Measurements from ENCODE around the gene LGI2.

Gene LGI2

DNA sequence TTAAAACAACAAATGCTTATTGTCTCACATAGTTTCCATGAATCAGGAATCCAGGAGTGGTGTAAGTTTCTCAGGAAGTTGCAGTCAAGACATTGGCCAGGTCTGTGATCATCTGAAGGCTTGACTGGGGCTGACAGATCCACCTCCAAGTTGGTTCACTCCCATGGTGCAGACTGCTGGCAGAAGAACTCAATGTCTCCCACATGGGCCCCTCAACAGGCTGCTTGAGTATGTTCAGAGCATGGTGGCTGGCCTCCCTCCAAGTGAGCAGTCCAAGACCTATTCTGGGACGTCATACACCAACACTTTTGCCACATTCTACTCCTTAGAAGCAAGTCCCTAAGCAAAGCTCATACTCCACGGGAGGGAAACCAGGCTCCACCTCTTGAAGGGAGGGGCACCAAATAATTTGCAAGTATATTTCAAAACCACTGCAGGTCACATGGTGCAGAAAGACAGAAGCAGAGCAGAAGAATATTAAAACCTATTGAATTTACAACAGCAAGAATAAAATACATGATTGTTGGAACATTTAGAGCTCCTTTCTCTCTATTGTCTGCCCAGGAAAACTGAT lies 35.3 kb downstream of the LGI2 start:
- no peak for DNase-seq (ENCODE audit: low read depth)

DNA sequence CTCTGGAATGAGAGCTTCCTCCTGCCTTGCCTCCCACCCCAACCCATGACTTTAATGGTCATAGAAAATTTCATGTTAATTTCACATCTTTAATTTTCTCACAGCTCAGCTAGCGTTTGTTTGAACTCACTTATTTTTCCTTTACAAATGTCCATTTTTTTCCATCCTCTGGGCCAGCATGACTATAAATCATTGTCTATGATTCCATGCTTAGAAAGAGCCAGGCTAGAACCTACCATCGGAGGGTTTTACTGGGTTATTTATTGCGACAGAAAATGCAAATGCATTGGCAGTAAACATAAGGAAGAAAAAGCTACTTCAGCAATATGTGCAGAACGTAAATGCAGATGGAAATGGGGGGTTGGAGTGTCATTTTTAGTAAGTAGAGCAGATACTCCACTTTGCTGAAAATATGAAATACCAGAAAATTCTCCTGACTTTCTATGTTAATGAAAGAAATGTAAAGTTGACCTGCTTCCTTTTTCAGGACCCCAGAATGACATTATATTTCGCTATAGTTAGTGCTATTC lies 37.1 kb downstream of the LGI2 start:
- DNase-seq (ENCODE audit: low read depth) = no peak

DNA sequence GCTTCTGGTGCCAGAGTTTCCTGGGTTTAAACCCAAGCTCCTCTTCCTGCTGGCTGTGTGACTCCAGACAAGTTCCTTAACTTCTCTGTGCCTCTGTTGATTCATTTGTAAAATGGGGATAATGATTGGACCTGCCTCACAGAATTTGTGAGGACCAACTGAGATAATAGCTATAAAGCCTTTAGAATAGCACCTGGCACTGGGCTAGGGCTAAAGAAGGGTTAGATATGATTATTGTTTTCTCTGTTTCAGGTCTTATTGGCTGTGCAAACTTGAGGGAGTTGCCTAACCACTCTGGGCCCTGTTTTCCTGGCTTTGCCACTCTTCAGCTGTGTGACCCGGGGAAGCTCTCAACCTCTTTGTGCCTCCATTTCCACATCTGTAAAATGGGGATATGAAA lies 37.8 kb downstream of the LGI2 start:
- DNase-seq (ENCODE audit: low read depth) = no peak

DNA sequence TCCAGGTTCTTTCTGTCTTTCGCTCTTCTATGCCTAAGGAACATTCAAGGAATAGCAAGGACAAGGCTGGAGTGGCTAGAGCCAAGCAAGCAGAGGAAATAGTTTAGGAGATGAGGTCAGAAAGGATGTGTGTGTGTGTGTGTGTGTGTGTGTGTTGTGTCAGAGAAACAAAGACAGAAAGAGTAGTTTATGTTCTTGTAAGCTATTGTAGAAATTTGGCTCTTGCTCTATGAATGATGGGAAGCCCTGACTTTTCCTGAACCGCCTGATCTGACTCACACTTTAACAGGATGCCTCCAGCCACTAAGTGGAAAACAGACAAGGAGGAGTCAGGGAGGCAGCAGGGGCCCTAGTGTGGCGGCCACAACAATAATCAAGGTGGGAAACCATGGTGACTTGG lies 39.7 kb downstream of the LGI2 start:
- DNase-seq (ENCODE audit: low read depth) = no peak

DNA sequence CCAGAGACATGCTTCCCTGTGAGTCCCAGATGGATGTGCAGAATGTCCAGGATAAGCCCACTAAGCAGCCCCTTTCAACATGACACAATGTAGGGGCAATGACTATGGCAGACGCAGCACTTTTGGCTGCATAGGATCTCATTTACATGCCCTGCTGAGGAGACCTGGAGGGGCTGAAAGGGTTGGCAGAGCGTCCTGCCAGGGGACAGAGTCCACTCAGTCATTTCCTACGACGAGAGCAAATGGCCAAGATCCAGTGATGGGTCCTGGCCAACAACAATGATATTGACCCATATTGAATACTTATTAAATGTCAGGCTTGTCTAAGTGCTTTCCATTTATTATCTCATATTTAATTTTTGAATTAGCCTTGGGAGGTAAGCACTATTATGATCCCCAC lies 41.4 kb downstream of the LGI2 start:
- DNase-seq (ENCODE audit: low read depth) = no peak

DNA sequence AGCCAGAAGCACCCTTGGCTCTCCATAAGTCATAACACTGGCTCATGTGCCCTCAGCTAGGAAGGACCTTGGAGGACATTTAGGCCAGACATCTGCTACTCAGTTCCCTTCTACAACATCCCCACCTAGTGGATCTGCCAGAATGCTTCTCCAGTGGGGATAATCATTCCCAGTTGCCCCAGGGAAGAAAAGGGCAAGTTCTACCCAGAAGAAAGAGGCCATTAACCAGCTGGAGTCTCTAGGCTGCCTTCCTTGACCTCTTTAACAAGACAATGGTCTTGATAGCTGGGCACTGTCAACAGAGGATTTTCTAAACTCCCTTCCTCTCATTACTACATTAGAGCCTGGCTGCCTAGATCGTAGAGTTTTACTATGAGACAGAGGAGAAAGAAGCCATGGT lies 42.0 kb downstream of the LGI2 start:
- DNase-seq (ENCODE audit: low read depth) = no peak

DNA sequence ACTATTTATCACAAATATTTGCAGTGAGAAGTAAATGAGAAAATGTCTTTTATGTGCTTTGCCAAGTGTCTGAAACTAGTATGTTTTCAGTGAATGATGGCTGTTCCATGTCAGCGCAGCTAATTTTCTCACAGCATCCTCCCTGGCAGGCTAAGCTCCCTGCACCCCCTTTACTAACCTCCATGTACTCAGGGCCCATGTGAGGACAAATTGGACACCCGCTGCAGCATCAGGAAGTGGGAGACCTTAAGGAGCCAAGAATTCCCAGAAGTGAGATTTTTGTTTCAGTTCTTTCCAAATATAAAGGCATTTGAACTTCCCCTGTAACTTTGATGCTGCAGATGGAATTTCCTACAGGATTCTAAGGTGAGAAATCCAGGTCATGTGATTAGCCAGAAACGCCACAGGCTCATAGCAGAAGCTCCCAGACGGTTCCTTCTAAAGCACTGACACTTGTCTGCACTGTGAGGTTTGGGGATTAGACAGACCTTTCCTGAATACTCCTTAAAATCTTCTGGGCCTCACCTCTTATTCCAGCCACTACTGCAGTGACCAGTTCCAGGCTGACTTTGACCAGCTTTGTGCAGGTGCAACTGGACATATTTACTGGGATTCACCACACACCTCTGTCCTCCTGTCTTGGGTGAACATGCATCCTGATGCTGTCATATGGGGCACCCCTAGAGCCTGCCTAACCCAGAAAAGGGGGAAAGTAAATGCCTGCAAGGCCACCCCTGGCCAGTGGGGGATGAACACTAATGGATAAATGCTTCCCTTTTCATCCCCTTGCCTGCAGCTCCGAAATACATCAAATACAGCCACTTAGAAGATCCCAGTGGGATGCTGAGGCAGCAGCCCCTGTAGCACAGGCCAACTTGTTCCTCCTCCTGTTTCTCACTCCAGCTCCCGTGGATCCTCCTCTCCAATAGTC lies 45.9 kb downstream of the LGI2 start:
- DNase-seq (ENCODE audit: low read depth) = no peak

DNA sequence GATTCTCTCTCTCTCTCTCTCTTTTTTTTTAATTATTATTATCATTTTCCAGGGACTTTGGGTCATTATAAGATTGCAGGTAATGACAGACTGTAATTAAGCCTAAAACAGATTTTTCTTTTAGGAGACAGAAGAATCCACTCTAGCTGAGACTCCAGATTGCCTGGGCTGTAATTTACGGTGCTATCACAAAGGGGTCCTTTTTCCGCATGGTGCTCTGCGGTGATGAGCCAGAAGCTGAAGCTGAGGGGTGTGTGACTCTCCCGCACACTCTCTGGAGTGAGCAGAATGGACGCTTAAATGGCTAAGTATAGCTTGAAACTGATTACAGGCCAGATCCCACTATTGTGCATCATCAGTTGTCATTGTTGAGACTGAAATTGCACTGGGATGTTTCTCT lies 50.0 kb downstream of the LGI2 start:
- DNase-seq (ENCODE audit: low read depth) = no peak

DNA sequence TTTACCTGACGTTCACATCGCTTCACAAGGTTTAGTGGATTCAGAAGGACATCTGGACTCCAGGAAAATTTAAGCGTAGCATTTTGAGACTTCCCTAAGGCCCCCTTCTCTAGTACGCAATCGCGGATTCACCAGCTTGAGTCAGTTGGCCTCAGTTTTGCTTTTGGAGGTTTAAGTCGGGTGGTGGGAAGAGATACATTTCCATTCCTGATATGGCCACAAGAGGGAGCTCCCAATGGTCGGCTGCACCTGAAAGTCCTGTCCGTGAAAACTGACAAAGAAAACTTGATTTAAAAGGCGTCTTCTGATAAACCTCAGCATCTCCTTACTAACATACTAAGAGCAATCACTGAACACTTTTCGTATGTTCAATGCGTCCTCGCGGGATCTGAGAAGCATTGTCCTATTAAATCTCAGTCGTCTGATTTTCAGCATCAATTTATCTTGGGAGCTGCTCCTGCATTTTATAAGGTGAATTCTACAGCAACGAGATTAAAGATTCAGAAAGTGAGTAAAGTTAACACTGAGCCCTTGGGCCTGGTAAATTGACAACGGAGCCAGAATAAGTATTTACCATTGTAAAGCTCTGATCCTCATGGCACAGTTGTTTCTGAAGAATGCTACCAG lies 50.6 kb downstream of the LGI2 start:
- DNase-seq (ENCODE audit: low read depth) = peak; percentile 14

DNA sequence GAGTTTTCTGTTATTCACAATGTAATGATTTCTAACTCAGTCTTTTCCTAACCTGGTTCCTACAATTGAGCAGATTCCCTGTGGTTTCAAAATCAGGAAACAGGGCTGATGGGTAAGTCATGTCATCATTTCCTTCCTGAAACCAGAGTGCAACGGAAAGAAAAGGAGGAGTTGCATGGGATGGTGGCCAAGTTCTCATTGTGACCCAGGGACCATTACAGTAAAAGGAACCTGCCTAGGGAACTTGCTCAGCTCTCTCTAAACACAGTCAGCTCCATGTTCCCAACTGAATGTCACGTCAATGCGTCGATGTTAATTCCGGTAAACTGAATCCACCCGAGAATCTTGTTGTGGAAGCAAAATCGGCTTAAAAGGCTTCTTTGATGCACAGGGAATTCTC lies 51.2 kb downstream of the LGI2 start:
- no peak for DNase-seq (ENCODE audit: low read depth)

DNA sequence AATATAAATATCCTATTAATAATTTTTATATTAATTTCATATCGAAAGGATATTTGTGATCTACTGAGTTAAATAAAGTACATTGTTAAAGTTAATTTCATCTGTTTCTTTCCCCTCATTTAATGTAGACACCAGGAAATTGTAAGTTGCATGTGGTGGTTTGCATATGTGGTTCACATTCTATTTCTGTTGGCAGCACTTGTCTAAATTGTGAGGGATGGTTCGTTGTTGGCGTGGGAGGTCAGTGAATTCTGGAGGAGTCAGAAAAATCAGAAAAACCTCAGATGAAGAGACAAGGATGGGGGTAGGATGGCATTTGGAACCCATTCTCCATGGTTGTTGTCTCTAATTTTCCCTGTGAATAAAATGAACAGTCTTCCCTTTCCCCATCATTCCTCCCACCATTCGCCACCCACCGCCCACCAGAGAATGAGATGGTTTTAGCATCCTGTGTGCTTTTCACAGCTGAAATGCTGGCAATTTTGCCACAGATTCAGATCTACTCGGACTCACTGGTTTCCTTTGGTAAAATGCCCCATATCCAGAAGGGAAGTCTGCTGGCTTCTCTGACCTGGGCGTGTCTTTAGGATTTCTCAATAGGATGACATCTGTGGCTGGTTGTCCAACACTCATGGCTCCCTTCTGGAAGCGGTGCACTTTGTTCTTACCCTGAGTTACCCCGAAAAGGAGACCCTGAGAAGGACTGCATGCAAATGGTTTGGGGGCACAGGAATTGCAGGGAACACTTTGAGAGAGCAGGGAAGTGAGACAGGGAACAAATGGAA lies 52.3 kb downstream of the LGI2 start:
- DNase-seq (ENCODE audit: low read depth) = no peak

DNA sequence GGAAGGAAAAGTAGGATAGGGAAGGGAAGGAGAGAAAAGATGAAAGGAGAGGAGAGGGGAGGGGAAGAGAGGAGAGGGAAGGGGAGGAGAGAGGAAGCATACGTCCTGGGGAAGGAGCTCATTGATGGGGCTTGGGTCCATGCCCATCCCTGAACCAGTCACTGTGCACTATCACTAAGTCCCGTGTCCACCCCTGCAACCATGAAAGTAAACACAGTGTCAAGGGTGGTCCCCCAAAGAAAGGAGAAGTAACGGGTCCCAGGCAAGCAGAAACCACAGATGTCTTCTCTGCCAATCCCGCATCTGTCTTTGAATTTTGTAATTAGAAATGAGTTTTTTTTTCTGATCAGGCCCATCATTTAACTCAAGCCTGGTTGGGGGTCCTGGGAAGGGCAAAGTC lies 55.2 kb downstream of the LGI2 start:
- no peak for DNase-seq (ENCODE audit: low read depth)

DNA sequence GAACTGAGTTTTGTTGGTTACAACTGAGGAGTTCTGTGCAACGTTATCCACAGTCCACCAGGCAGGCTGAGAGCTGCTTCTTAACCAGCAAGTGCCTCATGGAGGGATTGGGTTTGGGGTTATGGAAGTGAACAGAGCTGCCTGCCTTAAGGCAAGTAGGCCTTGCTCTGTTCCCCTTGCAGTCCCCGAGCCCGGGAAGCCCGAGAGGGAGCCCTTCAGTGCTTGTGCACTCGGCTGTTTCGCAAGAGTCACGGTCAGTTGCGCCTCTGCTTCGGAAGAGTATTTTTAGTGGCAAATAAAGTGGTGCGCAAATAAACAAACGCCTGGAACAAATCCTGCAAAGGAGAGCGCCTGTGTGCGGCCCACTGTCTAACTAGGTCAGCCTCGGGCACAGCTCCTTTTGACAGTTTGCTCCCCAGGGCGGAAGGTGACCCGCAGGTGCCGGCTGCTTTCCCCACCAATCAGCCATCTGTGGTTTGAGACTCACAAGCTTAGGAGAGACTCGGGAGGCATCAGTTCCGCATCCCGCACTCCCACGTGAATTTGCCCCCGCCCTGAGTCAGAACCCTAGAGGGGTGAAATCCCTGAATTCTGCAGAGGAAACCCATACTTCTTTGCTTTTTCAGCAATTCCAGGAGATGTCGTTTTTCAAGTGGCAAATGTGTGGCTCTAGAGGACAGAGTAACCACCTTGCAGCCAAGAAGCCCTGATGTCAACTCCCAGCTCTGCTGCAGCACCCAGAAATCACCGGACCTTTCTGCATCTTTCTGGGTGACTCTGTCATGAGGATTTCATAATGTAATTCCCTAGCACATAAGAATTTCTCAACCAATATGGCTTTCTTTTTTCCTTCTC lies 56.8 kb downstream of the LGI2 start:
- no peak for DNase-seq (ENCODE audit: low read depth)

DNA sequence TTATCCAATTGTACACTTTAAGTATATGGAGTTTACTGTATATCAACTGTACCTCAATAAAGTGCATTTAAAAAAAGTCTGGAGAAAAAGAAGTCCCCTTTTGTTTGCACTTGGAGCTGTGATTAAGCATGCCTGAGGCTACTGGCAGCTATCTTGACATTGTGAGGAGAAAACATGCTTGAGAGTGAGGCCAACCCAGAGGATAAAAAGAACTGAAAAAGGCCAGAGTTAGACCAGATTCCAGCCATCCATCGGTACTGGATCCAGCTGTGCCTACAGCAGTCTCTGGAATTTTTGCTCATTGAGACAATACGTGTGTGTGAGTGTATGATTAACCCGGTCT lies 57.4 kb downstream of the LGI2 start:
- no peak for DNase-seq (ENCODE audit: low read depth)

DNA sequence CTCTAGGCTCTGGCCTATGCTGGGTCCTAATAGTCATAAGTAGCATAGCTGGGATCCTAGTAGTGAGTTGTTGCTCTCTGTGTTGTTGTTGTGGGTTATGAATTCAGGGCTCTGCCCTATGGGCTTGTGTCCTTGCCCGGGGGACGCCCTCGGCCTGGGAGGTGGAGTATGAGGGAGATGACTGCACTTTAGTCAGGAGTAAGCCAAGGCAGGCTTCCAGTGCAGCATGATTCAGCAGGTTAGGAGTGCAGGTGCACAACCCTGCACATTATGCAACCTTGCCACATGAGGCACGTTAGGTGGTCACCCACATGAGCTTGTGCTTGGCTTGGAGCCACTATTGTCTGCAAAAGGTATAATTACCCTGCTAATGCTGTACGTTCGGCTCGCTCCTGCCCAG lies 59.6 kb downstream of the LGI2 start:
- no peak for DNase-seq (ENCODE audit: low read depth)

DNA sequence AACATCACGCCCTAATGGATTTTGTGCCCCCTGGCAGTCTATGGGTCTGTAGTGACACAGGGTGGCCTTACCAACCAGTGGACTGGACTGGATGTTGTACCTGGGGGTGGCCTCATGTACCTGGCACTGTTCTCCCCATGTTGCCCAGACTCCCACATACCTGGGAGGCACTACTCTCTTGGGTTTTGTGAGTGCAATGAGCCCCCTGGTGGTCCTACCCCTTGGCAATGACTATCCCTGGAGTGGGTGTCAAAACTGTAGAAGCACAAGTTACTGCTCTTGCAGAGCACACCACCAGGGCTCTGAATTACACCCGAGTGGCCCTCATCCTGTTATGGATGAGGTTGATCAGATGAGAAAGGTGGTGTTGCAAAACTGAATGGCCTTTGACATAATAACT lies 60.1 kb downstream of the LGI2 start:
- DNase-seq (ENCODE audit: low read depth) = no peak

DNA sequence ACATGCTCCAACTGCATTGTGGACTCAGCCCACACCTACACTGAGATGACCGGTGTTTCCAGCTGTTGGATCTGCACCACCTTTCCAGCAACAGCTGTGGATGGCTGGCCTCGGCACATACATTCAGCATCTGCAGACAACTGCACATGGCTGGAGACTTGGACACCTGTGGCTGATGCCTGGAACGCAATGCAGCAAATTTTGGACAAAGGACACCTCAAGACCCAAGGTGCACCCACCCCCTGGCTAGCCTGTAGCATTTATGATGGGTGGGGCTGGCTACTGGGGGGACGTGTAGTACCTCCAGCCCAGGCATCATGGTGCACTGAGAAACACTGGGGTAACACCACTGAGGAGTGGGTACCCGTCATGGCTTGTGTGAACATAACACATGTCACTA lies 60.6 kb downstream of the LGI2 start:
- no peak for DNase-seq (ENCODE audit: low read depth)

DNA sequence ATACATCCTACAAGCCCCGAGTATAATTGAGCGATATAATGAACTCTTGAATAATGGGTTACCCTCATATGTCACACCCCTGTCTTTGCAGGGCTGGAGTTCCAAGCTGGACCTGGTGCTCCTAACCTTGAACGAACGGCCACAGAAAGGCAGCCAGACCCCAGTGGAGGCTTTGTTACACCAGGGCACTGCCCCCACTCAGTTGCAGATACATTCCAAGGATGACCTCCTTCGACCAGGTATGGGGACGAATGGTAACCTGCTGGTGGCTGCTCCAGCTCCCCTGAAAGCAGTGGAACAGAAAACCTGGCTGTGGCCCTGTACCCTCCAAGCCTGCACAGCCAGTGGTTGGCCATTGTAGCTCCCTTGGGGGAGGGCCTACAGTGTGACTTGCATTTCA lies 61.3 kb downstream of the LGI2 start:
- no peak for DNase-seq (ENCODE audit: low read depth)

DNA sequence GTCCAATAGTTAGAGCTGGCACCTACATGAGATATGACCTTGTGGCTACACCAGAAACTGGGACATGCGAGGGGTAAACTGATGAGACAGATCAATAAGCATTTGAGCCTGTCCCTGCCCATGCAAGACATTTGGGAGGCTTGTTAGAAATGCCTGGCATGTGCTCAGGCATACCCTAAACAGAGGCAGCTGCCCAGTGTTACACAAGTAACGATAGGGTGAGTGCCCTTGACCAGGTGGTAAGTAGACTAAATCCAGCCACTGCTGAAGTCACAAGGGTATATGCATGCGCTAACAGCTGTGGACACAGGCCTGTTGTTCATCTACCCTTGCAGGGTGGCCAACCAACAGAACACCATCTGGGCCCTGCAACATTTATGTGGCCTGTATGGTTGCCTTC lies 61.8 kb downstream of the LGI2 start:
- no peak for DNase-seq (ENCODE audit: low read depth)

DNA sequence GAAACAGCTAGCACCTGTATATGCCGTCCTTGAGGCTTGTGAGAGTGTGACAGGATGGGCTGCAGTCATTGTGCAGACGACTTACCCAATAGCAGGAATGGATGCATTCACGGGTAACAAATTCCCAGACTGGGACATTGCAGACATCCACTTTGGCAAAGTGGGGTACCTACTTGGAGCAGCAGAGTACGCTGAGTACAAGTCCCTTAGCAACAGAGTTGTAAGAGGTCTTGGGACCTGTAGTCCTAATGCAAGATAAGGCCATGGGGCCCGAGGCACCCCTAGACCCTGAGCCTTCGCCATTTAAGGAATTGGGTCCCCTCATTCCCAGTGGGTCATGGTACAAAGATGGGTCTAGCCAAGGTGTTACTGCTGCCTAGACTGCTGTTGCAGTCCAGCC lies 62.5 kb downstream of the LGI2 start:
- DNase-seq (ENCODE audit: low read depth) = no peak

DNA sequence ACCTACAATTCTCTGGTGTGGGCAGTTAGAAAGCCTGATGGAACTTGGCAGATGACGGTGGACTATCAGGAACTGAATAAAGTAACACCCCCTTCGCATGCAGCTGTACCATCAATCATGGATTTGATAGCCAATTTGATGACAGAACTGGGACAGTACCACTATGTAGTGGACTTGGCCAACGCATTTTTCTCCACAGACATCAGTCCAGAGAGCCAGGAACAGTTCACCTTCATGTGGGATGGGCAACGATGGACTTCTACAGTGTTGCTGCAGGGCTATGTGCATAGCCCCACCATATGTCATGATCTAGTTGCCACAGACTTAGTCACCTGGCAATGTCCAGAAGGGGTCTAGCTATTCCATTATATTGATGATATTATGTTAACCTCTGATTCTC lies 63.4 kb downstream of the LGI2 start:
- no peak for DNase-seq (ENCODE audit: low read depth)
